CD14-positive monocyte (primary cell): Measurements from ENCODE around the gene C9orf72. TPM values are rescaled to one million over a fixed set of nuclear protein-coding genes. Genes with fewer than 3 reads are reported as not detected.
A peak's percentile ranks its signal among the peaks of the same experiment; 100 is the strongest.

ENCODE experiments used
- DNase-seq, 3 donors: peaks; one replicate each; pipeline ENCODE4 v3.0.0-alpha.2; 2011 to 2022
- H2AFZ ChIP-seq: 2 replicates; pipeline ENCODE4 v1.6.0; 2012; ENCODE audit warnings: mild to moderate bottlenecking, low read depth, low read length, inconsistent platforms; ENCODE audit not compliant: insufficient read depth, poor library complexity, severe bottlenecking
- H3K27ac ChIP-seq, 2 donors: 1 replicate in 1 of 2; 2 replicates in 1 of 2; pipeline ENCODE4 v1.5.1; 2012 to 2013; ENCODE audit warnings: low read length in 2 of 2, control low read depth in 1 of 2, inconsistent platforms in 1 of 2, low read depth in 1 of 2, mild to moderate bottlenecking in 1 of 2
- H3K27me3 ChIP-seq, 2 donors: one replicate each; pipeline versions ENCODE4 v1.6.0 to v1.6.1; 2011 to 2013; ENCODE audit warnings: low read length in 2 of 2; ENCODE audit not compliant: control insufficient read depth in 2 of 2, insufficient read depth in 2 of 2
- H3K36me3 ChIP-seq, 2 donors: replicated peaks in 1 of 2; 1 replicate in 1 of 2; 2 replicates in 1 of 2; pipeline versions ENCODE4 v1.5.1 to v1.6.1; 2012 to 2013; ENCODE audit warnings: low read length in 2 of 2, control low read depth in 1 of 2, inconsistent platforms in 1 of 2, mild to moderate bottlenecking in 1 of 2; ENCODE audit not compliant: insufficient read depth in 2 of 2, control insufficient read depth in 1 of 2
- H3K4me1 ChIP-seq, 2 donors: 1 replicate in 1 of 2; 2 replicates in 1 of 2; pipeline versions ENCODE4 v1.5.1 to v1.6.1; 2012 to 2013; ENCODE audit warnings: low read length in 2 of 2, control low read depth in 1 of 2, inconsistent platforms in 1 of 2, mild to moderate bottlenecking in 1 of 2, moderate library complexity in 1 of 2; ENCODE audit not compliant: insufficient read depth in 2 of 2, control insufficient read depth in 1 of 2
- H3K4me2 ChIP-seq: replicated peaks from 2 replicates; pipeline ENCODE3; 2012; ENCODE audit warnings: low read length, moderate library complexity, mild to moderate bottlenecking; ENCODE audit not compliant: poor library complexity, severe bottlenecking; ENCODE audit errors: extremely low read depth
- H3K4me3 ChIP-seq, 3 experiments: fragments of 200-600 bp in 1 of 3; sonication (generic) in 1 of 3; replicated peaks in 1 of 3; 1 replicate in 2 of 3; 2 replicates in 1 of 3; pipeline ENCODE4 v1.5.1; 2011 to 2013; ENCODE audit warnings: low read length in 3 of 3, mild to moderate bottlenecking in 3 of 3, control low read depth in 2 of 3, low read depth in 2 of 3, inconsistent platforms in 1 of 3, moderate library complexity in 1 of 3
- H3K79me2 ChIP-seq: 2 replicates; pipeline ENCODE4 v1.6.0; 2012; ENCODE audit warnings: mild to moderate bottlenecking, control low read depth, inconsistent platforms, low read length, moderate library complexity; ENCODE audit not compliant: insufficient read depth
- H3K9ac ChIP-seq: 2 replicates; pipeline ENCODE4 v1.6.0; 2017; ENCODE audit warnings: low read length, mild to moderate bottlenecking; ENCODE audit not compliant: insufficient read depth, poor library complexity, severe bottlenecking
- H3K9me3 ChIP-seq, 2 donors: replicated peaks in 1 of 2; 1 replicate in 1 of 2; 2 replicates in 1 of 2; pipeline versions ENCODE4 v1.5.1 to v1.6.1; 2012 to 2013; ENCODE audit warnings: low read length in 2 of 2, control low read depth in 1 of 2; ENCODE audit not compliant: control insufficient read depth in 1 of 2, insufficient read depth in 1 of 2
- H4K20me1 ChIP-seq: 2 replicates; pipeline ENCODE4 v1.6.0; 2012; ENCODE audit warnings: mild to moderate bottlenecking, low read length, control low read depth, moderate library complexity; ENCODE audit not compliant: insufficient read depth
- H3K27ac Mint-ChIP-seq, 7 donors: one replicate each; pipeline ENCODE4 v1.8.0; 2020; ENCODE audit warnings: mild to moderate bottlenecking in 7 of 7, mixed read lengths in 7 of 7, moderate library complexity in 6 of 7, inconsistent platforms in 2 of 7
- H3K27me3 Mint-ChIP-seq, 3 donors: one replicate each; pipeline ENCODE4 v1.8.0; 2021 to 2022; ENCODE audit warnings: low read depth in 3 of 3, mild to moderate bottlenecking in 3 of 3, mixed read lengths in 3 of 3, moderate library complexity in 3 of 3, inconsistent platforms in 1 of 3
- H3K36me3 Mint-ChIP-seq, 2 donors: one replicate each; pipeline ENCODE4 v1.8.0; 2020; ENCODE audit warnings: mixed read lengths in 2 of 2, inconsistent platforms in 1 of 2, mild to moderate bottlenecking in 1 of 2
- H3K4me1 Mint-ChIP-seq: one replicate; pipeline ENCODE4 v1.8.0; 2020; ENCODE audit warnings: mild to moderate bottlenecking, mixed read lengths
- H3K4me3 Mint-ChIP-seq, 2 donors: one replicate each; pipeline ENCODE4 v1.8.0; 2020; ENCODE audit warnings: mild to moderate bottlenecking in 2 of 2, mixed read lengths in 2 of 2, moderate library complexity in 1 of 2
- H3K9me3 Mint-ChIP-seq, 7 donors: one replicate each; pipeline ENCODE4 v1.8.0; 2020 to 2022; ENCODE audit warnings: mixed read lengths in 7 of 7, mild to moderate bottlenecking in 6 of 7, moderate library complexity in 6 of 7, inconsistent platforms in 2 of 7
- WGBS: methylation state at CpG from one replicate; pipeline ENCODE4 v1.1.5; 2013; ENCODE audit warnings: missing lambda C conversion rate; ENCODE audit not compliant: insufficient coverage; 5-methylcytosine and 5-hydroxymethylcytosine counted together
- intact Hi-C, 2 donors: fragments of 100-400 bp; cut with micrococcal nuclease; formaldehyde crosslinking; loops; one replicate each; pipeline versions ENCODE4 v1.15.0 to v1.15.1; 2023
- polyA plus RNA-seq, 3 donors: library from polyadenylated mRNA; depleted of rRNA in 1 of 3; unstranded in 2 of 3; stranded (reverse) in 1 of 3; fragments of 300-500 nt in 2 of 3; fragments of >200 nt in 1 of 3; fragmentation: Illumina TruSeq in 2 of 3; gene quantifications; 1 replicate in 2 of 3; 2 replicates in 1 of 3; pipeline ENCODE4 v1.2.3, GENCODE V29; 2012 to 2021
- TF ChIP-seq, protein P1 (sequence below): fragments of 200-600 bp; IDR thresholded peaks from one replicate; pipeline ENCODE4 v1.8.0; 2022; ENCODE audit warnings: antibody characterized with exemption, mild to moderate bottlenecking

Gene C9orf72
- polyA plus RNA-seq, 3 donors, result 105 to 142 (median 128) TPM

DNA sequence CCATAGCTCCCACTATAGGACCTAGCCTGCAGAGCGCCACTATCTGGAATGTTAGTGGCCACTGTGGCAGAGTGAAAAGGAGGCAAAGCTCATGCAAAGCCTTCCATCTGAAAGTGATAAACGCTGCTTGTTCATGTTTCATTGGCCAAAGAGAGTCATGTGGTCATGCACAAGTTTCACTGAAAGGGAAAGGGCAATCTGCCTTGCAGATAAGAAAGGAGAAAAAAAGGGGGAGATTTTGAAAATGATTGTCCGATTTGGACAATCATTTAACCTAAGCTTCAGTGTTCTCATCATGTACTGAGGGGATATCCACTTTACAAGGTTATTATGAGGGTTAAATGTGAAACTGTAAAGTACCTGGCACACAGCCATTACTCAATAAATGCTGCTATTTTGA lies 34.6 kb downstream of the C9orf72 start:
- no peak overlapping the region for H3K27ac ChIP-seq
- Mint-ChIP-seq H3K27me3 (no peaks in the 10 kb centered on the region), H3K4me3 (no peak overlapping the region), H3K27ac (peak overlapping the region in 3 of 7 donors; percentile 14 to 70 (median 37)), H3K9me3 (no peaks in the 10 kb centered on the region), H3K36me3 (peaks cover 71 to 84% of the 10 kb centered on the region in 2 donors), H3K4me1 (peaks cover 38% of the 10 kb centered on the region)
- no peak for DNase-seq
- no peaks in the 10 kb centered on the region for H3K79me2 ChIP-seq
- H4K20me1 ChIP-seq, result peaks cover 34% of the 10 kb centered on the region
- H3K4me3 ChIP-seq, result no peak overlapping the region
- H3K36me3 ChIP-seq, result peaks cover 51 to 83% of the 10 kb centered on the region in 2 donors
- no peaks in the 10 kb centered on the region for H3K27me3 ChIP-seq
- no peak overlapping the region for H3K9ac ChIP-seq
- H2AFZ ChIP-seq, result no peak overlapping the region
- TF ChIP-seq, protein P1, sequence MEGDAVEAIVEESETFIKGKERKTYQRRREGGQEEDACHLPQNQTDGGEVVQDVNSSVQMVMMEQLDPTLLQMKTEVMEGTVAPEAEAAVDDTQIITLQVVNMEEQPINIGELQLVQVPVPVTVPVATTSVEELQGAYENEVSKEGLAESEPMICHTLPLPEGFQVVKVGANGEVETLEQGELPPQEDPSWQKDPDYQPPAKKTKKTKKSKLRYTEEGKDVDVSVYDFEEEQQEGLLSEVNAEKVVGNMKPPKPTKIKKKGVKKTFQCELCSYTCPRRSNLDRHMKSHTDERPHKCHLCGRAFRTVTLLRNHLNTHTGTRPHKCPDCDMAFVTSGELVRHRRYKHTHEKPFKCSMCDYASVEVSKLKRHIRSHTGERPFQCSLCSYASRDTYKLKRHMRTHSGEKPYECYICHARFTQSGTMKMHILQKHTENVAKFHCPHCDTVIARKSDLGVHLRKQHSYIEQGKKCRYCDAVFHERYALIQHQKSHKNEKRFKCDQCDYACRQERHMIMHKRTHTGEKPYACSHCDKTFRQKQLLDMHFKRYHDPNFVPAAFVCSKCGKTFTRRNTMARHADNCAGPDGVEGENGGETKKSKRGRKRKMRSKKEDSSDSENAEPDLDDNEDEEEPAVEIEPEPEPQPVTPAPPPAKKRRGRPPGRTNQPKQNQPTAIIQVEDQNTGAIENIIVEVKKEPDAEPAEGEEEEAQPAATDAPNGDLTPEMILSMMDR, result no peak
- 100% methylated on average over 2 of the region's 3 CpGs for WGBS
- H3K4me2 ChIP-seq, result no peak overlapping the region
- intact Hi-C loops, result loop anchor here in 1 of 2 donors (2.0 kb wide), 1 partner anchor 208 kb away; no protein-coding TSS in a partner anchor
- no peaks in the 10 kb centered on the region for H3K9me3 ChIP-seq
- H3K4me1 ChIP-seq, result peaks cover 29% of the 10 kb centered on the region in 2 donors

DNA sequence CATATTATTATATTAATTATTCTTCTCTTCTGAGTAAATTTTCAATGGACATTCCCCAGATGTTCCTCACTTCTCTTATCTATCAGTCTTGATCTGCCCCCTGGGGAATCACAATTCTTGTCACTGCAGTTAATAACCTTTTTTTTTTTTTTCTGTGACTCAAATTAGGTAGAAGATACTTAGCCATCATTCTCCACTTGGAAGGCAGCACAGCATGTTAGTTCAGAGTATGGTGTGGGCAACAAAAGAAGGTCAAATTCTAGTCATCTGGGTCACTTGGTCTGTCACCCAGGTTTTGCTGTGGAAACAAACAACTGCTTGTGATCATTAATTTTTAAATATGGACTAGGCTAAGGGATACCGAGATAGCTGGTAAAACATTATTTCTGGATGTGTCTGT lies 35.5 kb downstream of the C9orf72 start:
- Histone ChIP-seq H3K9me3 (no peaks in the 10 kb centered on the region), H3K79me2 (no peaks in the 10 kb centered on the region), H3K36me3 (peaks cover 46 to 83% of the 10 kb centered on the region in 2 donors), H4K20me1 (peaks cover 30% of the 10 kb centered on the region), H3K9ac (no peak overlapping the region), H2AFZ (no peak overlapping the region), H3K4me2 (no peak overlapping the region), H3K4me3 (no peak overlapping the region), H3K27me3 (no peaks in the 10 kb centered on the region), H3K27ac (no peak overlapping the region), H3K4me1 (peaks cover 29% of the 10 kb centered on the region in 2 donors)
- H3K36me3 Mint-ChIP-seq, result peaks cover 70 to 82% of the 10 kb centered on the region in 2 donors
- H3K27ac Mint-ChIP-seq, result peak overlapping the region in 2 of 7 donors; percentile 7 to 54
- no peak for DNase-seq
- H3K27me3 Mint-ChIP-seq, result no peaks in the 10 kb centered on the region
- peaks cover 42% of the 10 kb centered on the region for H3K4me1 Mint-ChIP-seq
- no peaks in the 10 kb centered on the region for H3K9me3 Mint-ChIP-seq
- H3K4me3 Mint-ChIP-seq, result no peak overlapping the region
- TF ChIP-seq, protein P1, result no peak
- intact Hi-C loops, result loop anchor here in 1 of 2 donors (2.0 kb wide), 1 partner anchor 207 kb away; no protein-coding TSS in a partner anchor
- no CpG with 5 or more reads among the region's 1 CpG for WGBS
